Glutamatergic neuron (in vitro differentiated cells): ENCODE measurements around the gene CLSTN3. TPM values are rescaled to one million over a fixed set of nuclear protein-coding genes. Genes with fewer than 3 reads are reported as not detected.

Experiments used
- DNase-seq: peaks from one replicate; pipeline ENCODE4 v3.0.0; 2022
- H3K27ac Mint-ChIP-seq: one replicate; pipeline ENCODE4 v1.8.0; 2020; ENCODE audit warnings: mild to moderate bottlenecking, mixed read lengths, inconsistent platforms; ENCODE audit not compliant: unreplicated experiment
- H3K27me3 Mint-ChIP-seq: one replicate; pipeline ENCODE4 v1.8.0; 2020; ENCODE audit warnings: mild to moderate bottlenecking, moderate library complexity, mixed read lengths, inconsistent platforms; ENCODE audit not compliant: unreplicated experiment
- H3K36me3 Mint-ChIP-seq: one replicate; pipeline ENCODE4 v1.8.0; 2020; ENCODE audit warnings: mild to moderate bottlenecking, mixed read lengths, inconsistent platforms; ENCODE audit not compliant: unreplicated experiment
- H3K4me1 Mint-ChIP-seq: one replicate; pipeline ENCODE4 v1.8.0; 2020; ENCODE audit warnings: mild to moderate bottlenecking, low read depth, mixed read lengths, inconsistent platforms; ENCODE audit not compliant: unreplicated experiment
- H3K4me3 Mint-ChIP-seq: one replicate; pipeline ENCODE4 v1.8.0; 2020; ENCODE audit warnings: mild to moderate bottlenecking, mixed read lengths, inconsistent platforms; ENCODE audit not compliant: unreplicated experiment
- H3K9me3 Mint-ChIP-seq: one replicate; pipeline ENCODE4 v1.8.0; 2020; ENCODE audit warnings: mild to moderate bottlenecking, moderate library complexity, mixed read lengths, inconsistent platforms; ENCODE audit not compliant: unreplicated experiment
- CTCF ChIP-seq: fragments of 200-600 bp; sonication (generic); IDR thresholded peaks from one replicate; pipeline ENCODE4 v1.5.0; 2021; ENCODE audit not compliant: partially characterized antibody, unreplicated experiment
- total RNA-seq: library from RNA; stranded (reverse); fragmentation: NEBNext Ultra II Directional; extraction: Animal tissue kit (Norgen Biotek cat#: 25700); gene quantifications from one replicate; pipeline ENCODE4 v1.2.1, GENCODE V29; 2021; ENCODE audit not compliant: unreplicated experiment

The CLSTN3 gene
- total RNA-seq, 1 donor from 2014 or later = 113 TPM

DNA sequence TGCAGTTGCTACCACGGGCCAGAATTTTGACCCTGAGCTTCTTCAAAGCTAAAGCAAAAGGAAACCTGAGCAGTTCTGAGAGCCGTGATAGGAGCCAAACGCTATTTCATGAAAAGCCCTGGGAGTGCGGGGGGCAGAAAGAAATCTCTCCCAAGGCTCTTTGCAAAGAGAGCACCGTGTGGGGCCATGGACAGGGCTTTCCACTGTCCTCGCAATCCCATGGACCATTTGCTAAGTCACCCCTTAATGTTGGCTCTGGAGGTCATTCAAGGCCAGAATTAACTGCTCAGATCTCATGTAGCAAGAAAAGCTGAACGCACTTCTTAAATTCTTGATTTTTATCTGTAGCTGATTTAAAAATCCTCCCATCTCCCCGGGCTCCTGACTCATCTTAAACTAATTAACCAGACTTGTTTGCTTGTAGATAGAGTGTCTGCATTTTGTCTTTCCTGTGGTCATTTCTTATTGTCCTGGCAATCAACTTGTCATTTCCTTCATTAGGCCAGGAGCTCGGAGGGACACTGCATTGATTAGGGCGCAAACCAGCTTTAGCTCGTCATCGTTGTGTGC, 24.8 kb downstream of the CLSTN3 start:
- H3K36me3 Mint-ChIP-seq = peaks cover 14% of the 10 kb centered on the region
- peaks cover 5% of the 10 kb centered on the region for H3K9me3 Mint-ChIP-seq
- H3K4me1 Mint-ChIP-seq = no peaks in the 10 kb centered on the region
- H3K27me3 Mint-ChIP-seq = peaks cover 4% of the 10 kb centered on the region
- no peak overlapping the region for H3K27ac Mint-ChIP-seq
- no peak overlapping the region for H3K4me3 Mint-ChIP-seq
- DNase-seq = no peak
- TF ChIP-seq CTCF = no peak

DNA sequence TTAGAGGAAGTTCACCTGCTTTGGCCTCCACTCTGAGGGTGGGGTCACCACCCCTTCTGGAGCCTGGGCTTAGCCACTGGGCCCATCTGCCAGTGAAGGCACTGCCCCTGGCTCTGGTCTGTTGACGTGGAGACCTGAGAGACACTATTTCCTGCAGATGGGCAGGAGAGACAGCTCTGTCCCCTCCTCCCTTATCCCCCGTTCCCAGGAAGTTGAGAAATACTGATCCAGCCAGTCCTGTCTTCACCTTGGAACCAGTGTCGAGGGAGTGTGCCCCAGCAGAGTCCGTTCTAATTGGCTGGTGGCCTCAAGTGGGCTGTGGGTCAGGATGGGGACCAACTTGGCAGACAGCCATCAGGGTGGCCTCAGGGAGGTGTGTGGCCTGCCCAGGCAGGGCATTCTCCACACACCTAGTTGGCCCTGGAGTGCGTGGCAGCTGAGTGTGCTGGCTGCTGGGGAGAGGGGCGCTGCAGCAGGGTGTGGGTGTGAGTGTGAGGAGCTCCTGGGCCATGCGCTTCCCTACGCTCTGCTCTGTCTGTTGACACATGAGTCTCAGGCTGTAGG, 25.4 kb downstream of the CLSTN3 start:
- Mint-ChIP-seq H3K9me3 (peaks cover 6% of the 10 kb centered on the region), H3K36me3 (peaks cover 11% of the 10 kb centered on the region), H3K27ac (no peak overlapping the region), H3K4me3 (no peak overlapping the region), H3K4me1 (no peaks in the 10 kb centered on the region), H3K27me3 (peaks cover 8% of the 10 kb centered on the region)
- TF ChIP-seq CTCF = no peak
- DNase-seq = no peak

DNA sequence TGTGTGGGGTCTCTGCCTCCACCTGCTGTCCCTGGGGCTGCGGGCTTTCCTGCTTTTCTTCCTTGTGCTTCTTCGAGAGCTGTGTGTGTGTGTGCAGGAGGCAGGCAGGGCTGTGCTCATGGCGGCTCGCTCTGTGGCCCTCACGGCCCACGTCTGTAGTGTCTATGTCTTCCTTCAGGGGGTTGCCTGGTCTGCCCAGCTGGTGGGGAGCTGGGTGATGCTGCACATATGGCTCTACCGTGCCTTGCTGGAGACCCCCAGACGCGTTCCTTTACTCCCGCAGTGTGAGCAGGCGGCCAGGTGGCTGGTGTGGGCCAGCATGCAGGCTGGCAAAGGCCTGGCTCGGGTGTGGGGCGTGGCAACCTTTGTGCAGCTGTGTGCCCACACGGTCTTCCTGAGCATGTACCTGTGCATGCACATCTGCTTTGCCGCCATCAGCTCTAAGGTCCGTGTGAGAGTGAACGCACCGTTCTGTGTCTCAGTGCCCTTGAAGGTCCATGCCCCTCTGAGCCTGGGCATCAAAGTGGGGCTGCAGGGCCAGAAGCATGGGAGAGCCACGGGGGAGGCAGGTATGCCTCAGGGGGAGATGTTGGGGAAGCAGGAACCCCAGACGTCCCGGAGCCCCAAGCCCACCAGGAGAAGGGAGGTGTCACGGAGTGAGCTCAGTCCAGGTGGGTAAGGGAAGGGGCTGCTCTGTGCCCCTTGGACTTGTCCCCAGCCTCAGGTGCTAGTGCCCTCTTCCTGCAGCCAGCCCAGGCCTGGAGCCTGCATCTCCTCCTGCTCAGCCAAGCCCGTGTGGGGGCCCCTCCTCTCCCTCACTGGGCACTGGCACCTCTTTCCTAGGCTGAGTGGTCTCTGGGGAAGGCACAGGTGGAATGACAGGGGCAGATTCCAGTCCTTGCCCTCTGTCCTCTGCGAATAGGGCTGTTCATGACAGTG, 26.4 kb downstream of the CLSTN3 start:
- H3K9me3 Mint-ChIP-seq = peaks cover 7% of the 10 kb centered on the region
- H3K4me3 Mint-ChIP-seq = peak overlapping the region; percentile 13
- no peak overlapping the region for H3K27ac Mint-ChIP-seq
- no peaks in the 10 kb centered on the region for H3K4me1 Mint-ChIP-seq
- TF ChIP-seq CTCF = no peak
- H3K27me3 Mint-ChIP-seq = peaks cover 12% of the 10 kb centered on the region
- DNase-seq = no peak
- H3K36me3 Mint-ChIP-seq = peaks cover 15% of the 10 kb centered on the region

DNA sequence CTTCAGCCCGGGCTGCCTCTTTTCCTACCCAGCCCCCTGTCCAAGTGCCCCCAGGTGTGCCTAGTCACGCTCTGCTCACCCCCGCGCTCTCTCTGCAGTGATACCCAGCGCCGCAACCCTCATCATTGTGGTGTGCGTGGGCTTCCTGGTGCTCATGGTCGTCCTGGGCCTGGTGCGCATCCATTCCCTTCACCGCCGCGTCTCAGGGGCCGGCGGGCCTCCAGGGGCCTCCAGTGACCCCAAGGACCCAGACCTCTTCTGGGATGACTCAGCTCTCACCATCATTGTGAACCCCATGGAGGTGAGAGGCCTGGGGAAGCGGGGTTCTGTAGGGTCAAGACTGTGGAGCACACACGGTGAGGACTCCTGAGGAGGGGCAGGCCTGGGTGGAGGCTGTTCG, 27.2 kb downstream of the CLSTN3 start:
- DNase-seq = no peak
- Mint-ChIP-seq H3K27ac (no peak overlapping the region), H3K9me3 (peaks cover 7% of the 10 kb centered on the region), H3K36me3 (peaks cover 15% of the 10 kb centered on the region), H3K27me3 (peaks cover 12% of the 10 kb centered on the region), H3K4me1 (no peaks in the 10 kb centered on the region), H3K4me3 (no peak overlapping the region)
- no peak for TF ChIP-seq CTCF
